Transverse colon (tissue), 4 donors: ENCODE measurements around the gene TEX29.

ENCODE experiments used
- CTCF ChIP-seq, 5 experiments: fragments of 200-600 bp in 3 of 5; fragments of 450-650 bp in 2 of 5; sonication (generic) in 3 of 5; IDR thresholded peaks; 1 replicate in 2 of 5; 2 replicates in 3 of 5; pipeline ENCODE4 v1.5.1; 2016 to 2017; ENCODE audit warnings: antibody characterized with exemption in 5 of 5, inconsistent platforms in 3 of 5, mild to moderate bottlenecking in 2 of 5, moderate library complexity in 1 of 5
- EP300 ChIP-seq: sonication (generic); formaldehyde crosslinking; IDR thresholded peaks from one replicate; pipeline ENCODE4 v1.6.1; 2017; ENCODE audit warnings: antibody characterized with exemption, low read depth
- POLR2AphosphoS5 ChIP-seq, 3 donors: sonication (generic); formaldehyde crosslinking; IDR thresholded peaks; one replicate each; pipeline ENCODE4 v1.6.1; 2016; ENCODE audit warnings: antibody characterized with exemption in 3 of 3

- TF ChIP-seq CTCF (IDR thresholded peaks at IDR 0.05) (no peak), EP300 (no peak), POLR2AphosphoS5 (IDR thresholded peaks at IDR 0.05) (no peak)
Observed at GRCh38 chr13:111361873-111362648, 41.6 kb downstream of the TEX29 start.
